ENCODE data around the gene ARV1.

DNA sequence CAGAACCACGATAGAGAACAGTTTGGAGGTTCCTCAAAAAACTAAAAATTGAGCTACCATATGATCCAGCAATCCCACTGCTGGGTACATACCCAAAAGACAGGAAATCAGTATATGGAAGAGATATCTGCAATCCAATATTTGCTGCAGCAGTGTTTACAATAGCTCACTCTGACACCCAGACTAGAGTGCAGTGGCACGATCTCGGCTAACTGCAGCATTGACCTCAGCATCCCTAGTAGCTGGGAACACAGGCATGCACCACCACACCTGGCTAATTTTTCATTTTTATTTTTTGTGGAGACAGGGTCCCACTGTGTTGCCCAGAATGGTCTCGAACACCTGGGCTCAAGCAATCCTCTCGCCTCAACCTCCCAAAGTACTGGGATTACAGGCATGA is 13.4 kb upstream of the ARV1 start:
- TF ChIP-seq CREB1 (IDR thresholded peaks at IDR 0.05; ENCODE audit: low read depth) (no peak), TAF1 (IDR thresholded peaks at IDR 0.05; ENCODE audit: low read depth) (no peak), CEBPB (IDR thresholded peaks at IDR 0.05) (no peak), TEAD4 (IDR thresholded peaks at IDR 0.05) (no peak), FOXM1 (IDR thresholded peaks at IDR 0.05; ENCODE audit: borderline replicate concordance, low read depth) (no peak)
